OCI-M2 (cell line): ENCODE measurements around the gene SBNO2.

ENCODE experiments used
- DNase-seq: peaks from one replicate; lab custom pipeline; 2025; ENCODE audit not compliant: unreplicated experiment; lab: John Stamatoyannopoulos, UW

SBNO2 gene

DNA sequence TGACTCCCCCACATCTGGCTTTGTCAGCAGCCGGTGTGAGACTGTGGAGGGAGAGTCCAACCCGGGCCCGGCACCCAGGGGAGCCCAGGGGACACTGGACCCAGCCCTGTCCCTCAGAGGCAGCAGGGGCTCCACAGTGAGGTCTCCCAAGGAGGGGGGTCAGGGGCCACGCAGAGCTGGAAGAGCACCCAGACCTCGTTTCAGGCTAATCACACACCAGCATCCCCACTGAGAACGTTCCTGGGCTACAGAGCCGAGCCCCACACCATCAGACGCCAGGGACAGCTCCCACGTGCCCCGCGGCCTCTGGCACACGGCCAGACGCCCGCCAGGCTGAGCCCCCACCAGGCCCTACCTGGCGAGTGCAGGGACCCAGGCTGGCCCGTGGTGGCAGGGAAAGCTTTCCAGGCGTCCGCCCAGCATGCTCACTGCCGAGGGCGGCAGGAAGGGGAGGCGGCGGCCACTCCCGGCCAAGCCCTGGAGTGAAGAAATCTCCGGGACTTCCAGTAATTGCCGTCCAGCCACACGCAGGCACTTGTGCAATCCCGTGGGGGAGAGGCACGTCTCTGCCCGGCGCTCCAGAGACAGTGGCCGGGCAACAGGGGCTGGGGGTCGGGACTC lies 19.2 kb downstream of the SBNO2 start:
- DNase-seq = no peak

DNA sequence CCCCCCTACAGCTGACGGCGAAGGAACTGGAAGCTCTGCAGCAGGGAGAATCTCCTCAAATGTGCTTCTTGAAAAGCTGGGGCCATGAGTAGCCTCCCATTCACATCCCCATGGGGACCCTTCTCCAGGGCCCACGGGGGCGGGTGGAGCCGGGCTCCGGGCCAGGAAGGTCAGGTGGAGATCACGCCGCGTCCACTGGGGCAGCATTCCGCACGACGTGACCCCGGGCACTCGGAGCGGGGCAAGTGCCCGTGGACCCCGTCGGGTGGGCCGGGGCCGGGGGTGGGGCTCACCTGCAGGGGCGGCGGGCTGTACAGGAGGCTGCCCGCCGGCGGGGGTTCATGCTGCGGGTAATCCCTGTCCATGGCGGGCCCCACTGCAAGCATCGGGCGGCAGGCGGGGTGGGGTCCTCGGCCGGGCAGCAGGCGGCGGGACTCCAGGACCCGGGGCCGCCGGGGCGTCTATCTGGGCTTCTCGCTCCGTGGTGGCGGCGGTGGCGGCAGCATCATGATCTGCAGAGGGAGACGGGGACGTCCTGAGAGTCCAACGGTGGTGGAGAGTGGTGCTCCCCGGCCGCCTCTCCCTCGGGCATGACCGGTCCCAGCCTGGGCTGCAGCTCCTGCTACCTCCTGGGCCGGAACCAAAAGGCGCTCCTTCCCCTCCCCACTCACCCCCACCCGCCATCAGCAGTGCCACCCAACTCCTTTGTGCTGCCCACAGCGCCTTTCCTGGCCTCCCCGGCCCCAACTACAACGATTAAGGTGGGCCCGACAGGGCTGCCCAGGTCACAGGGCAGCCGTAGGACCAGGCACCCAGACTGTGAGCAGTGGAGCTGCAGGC lies 20.0 kb downstream of the SBNO2 start:
- DNase-seq = no peak

DNA sequence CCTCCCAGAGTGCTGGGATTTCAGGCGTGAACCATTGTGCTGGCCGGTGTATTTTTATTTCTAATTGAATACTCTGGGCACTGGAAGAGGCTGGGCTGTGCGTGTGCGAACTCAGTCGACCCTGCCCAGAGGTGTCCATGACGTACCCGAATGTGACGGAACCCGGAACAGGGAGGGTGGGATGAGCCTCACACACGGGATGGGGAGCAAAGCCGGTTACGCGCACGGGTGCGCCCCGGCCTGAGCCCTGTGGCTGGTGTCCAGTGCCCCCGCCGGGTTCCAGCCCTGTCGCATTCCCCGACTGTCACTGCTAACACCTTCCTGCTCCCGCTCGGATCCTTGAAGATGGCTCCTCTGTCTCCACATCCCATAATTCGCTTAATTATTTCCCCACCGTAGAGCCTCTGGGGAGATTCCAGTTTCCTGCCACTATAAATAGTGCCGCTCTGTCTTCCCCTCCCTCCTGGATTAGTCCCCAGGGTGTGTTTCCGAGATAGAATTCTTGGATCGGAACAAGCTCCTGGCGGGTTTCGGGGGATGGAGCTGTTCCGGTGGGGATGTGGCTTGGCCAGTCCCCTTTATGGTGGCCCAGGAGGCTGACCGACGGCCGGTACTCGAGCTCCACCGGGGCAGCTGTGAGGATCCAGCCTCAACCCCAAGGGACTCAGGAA lies 22.0 kb downstream of the SBNO2 start:
- no peak for DNase-seq

DNA sequence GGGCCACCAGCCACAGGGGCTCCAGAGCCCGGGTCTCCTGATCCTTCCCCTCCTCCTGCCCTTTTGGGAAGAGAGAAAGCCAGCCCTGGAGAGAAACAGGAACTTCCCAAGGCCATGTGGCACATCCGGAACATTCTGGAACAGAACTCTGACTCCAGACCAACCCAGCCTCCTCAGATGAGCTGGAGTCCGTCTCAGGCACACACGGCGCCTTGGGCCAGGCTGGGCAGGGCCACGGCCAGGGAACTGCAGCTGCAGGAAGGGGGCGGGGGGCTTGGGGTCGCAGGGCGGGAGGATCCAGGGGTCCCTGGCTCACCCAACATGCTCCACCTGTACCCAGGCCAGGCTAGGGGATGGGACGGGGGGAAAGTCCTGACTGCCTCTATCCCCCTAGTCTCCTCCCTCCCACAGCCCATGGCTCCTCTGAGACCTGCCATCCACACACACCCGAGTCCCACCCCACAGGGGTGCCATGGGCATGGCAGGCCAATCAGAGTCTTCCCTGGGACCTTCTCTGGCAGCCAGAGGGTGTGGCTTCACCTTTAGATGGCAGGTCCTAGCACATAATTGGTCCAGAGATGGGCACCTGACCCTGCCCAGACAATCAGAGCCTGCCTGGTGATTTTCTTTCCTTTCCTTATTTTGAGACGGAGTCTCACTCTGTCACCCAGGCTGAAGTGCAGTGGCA lies 22.9 kb downstream of the SBNO2 start:
- no peak for DNase-seq

- no peak for DNase-seq
These were observed 23.6 kb downstream of the SBNO2 start for GRCh38 chr19:1150333-1151036.

- DNase-seq = no peak
These were observed 24.6 kb downstream of the SBNO2 start for GRCh38 chr19:1149259-1150045.

- no peak for DNase-seq
These were observed 26.0 kb downstream of the SBNO2 start for GRCh38 chr19:1147934-1148549.

DNA sequence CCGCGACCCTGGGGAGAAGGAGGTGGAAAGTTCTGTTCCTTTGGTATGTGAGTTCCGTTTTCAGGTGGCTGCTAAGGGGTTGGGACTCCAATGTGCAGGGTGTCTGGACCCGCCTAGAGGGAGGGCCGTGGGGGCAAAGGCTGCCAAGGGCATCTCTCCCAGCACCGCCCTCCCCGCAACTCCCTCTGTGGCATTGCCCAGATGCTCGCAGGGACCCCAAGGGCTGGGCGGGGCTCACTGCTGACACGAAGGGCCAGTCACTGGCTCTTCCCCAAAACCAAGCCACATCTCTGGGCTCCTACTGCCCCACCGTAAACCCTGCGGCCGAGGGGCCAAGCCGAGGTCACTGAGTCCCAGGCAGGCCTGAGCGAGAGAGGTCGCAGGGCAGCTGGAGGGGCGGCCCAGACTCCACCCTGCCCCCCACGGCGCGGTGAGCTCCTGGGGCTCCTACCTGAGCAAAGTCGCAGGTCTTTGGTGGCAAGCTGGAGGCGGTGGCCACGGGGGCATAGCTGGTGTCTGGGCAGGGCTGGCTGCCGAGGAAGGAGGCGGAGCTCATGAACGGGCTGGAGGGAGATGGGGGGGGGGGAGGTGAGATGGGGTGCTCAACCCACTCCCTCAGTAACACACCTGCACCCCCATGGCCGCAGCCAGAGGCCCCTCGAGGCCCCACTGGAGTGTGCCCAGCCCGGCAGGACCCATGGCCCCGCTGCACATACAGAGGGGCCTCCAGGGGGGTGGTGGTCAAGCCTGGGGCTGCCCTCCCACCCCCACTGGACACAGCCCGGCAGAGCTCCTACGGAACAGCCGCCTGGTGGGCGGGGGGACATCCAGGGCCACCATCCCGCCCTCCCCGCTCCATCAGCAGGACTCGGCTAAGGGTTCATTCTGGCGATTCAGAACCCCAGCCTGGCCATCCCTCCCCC lies 26.9 kb downstream of the SBNO2 start:
- DNase-seq = no peak

GRCh38 chr19:1146412-1146699 lies 27.7 kb downstream of the SBNO2 start:
- no peak for DNase-seq

DNA sequence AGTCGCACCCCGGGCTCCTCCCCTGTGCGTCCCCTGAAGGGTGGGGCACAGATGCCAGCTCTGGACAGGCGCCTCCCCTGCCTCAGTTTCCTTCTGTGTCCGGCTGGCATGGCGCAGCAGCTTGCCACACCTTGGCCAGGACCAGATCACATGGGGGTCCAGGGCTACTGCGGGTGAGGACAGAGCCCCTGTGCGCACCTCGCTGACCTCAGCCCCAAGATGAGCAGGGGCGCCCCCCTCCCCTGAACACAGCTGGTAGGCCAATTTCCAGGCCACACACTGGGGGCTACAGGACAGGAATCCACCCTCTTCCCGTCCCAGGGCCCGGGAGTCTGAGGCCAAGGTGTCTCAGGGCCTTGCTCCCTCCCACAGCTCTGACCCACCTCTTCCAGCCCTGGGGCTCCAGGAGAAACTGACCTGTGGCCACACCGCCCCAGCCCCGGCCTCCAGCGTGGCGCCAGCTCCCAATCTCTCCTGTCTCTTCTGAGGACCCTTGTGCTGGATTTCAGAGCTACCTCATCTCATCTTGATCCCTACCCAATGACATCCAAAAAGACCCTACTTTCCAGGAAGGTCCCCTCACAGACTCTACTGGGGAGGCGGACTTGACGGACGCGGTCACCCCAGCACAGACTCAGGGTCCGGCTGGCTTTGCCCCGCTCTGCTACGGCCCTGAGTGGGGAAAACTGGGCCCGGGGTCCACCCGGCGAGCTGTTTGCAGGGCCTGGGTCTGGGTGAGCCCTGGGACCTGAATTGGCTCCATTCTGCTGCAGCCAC lies 28.2 kb downstream of the SBNO2 start:
- DNase-seq = no peak

DNA sequence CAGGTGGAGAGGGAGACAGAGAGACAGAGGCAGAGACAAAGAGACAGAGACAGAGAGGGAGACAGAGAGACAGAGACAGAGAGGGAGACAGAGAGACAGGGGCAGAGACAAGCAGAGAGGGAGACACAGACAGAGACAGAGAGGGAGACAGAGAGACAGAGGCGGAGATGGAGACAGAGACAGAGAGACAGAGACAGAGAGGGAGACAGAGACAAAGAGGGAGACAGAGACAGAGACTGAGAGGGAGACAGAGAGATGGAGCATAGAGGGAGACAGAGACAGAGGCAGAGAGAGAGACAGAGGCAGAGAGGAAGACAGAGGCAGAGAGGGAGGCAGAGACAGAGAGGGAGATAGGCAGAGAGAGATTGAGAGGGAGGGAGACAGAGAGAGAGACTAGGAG lies 29.3 kb downstream of the SBNO2 start:
- no peak for DNase-seq

- DNase-seq = no peak
These were observed 30.2 kb downstream of the SBNO2 start for GRCh38 chr19:1143828-1144399.

GRCh38 chr19:1141944-1142343 lies 32.1 kb downstream of the SBNO2 start:
- DNase-seq = no peak

- no peak for DNase-seq
These were observed 33.6 kb downstream of the SBNO2 start for GRCh38 chr19:1140272-1141027.

- no peak for DNase-seq
These were observed 34.9 kb downstream of the SBNO2 start for GRCh38 chr19:1139126-1139525.

- DNase-seq = no peak
These were observed 35.9 kb downstream of the SBNO2 start for GRCh38 chr19:1138121-1138520.
